GM13977 (cell line): ENCODE data around the gene EPN3.

Experiments
- DNase-seq: peaks from one replicate; pipeline ENCODE4 v3.0.0; 2012; ENCODE audit warnings: low spot score
- in situ Hi-C: fragments of 300-500 bp; cut with MboI; formaldehyde crosslinking; loops from one replicate; pipeline ENCODE4 v1.12.0; 2022; ENCODE audit warnings: low sequenced_read_pairs, low pct_unique_long_range_greater_than_20kb, mixed read lengths, inconsistent platforms; ENCODE audit not compliant: unreplicated experiment
- TF ChIP-seq, protein P1 (sequence below): IDR thresholded peaks from 2 replicates; pipeline ENCODE4 v1.5.1; 2012; ENCODE audit warnings: mild to moderate bottlenecking, control low read depth; ENCODE audit not compliant: insufficient read depth; ENCODE audit errors: extremely low read depth, missing control alignments

Gene EPN3

DNA sequence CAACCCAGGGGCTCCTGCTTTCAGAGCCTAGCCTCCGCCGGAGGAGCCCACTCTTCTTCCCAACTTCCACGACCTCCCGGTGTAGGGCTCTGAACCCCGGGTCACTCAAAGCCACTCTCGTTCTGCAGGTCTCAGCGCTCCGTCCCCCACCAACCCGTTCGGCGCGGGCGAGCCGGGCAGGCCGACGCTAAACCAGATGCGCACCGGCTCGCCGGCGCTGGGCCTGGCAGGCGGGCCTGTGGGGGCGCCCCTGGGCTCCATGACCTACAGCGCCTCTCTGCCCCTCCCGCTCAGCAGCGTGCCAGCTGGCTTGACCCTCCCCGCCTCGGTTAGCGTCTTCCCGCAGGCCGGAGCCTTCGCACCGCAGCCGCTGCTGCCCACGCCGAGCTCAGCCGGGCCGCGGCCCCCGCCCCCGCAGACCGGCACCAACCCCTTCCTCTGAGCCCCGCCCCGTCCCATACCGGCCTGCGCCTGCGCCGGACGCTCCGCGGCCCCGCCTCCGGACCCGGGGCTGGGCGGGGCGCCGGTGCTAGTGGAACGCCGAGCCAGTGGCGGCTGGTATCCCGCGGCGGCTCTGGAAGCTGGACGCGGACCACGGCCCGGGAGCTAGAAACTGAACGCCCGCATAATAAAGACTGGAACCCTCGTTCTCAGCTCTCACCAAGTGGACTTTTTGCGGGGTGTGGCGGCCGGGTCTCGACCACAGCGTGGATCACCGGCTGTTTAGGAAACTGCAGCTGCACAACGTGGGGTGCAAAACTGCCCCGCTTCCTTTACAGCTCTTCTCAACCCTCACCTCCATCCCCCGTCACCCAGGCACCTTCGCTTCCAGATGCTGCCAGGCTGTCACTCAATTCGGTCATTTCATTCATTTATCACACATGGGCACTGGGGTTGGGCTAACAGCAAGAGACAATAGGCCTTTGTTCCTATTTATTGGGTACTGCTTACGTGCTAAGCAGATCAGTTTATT is 9.5 kb downstream of the EPN3 start:
- peak; percentile 99 for DNase-seq
- in situ Hi-C loops, result no loop called here
- TF ChIP-seq, protein P1, sequence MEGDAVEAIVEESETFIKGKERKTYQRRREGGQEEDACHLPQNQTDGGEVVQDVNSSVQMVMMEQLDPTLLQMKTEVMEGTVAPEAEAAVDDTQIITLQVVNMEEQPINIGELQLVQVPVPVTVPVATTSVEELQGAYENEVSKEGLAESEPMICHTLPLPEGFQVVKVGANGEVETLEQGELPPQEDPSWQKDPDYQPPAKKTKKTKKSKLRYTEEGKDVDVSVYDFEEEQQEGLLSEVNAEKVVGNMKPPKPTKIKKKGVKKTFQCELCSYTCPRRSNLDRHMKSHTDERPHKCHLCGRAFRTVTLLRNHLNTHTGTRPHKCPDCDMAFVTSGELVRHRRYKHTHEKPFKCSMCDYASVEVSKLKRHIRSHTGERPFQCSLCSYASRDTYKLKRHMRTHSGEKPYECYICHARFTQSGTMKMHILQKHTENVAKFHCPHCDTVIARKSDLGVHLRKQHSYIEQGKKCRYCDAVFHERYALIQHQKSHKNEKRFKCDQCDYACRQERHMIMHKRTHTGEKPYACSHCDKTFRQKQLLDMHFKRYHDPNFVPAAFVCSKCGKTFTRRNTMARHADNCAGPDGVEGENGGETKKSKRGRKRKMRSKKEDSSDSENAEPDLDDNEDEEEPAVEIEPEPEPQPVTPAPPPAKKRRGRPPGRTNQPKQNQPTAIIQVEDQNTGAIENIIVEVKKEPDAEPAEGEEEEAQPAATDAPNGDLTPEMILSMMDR, result peak; percentile 39

GRCh38 chr17:50542795-50543774 is 10.6 kb downstream of the EPN3 start:
- in situ Hi-C loops, result no loop called here
- TF ChIP-seq, protein P1, result no peak
- DNase-seq, result no peak

- TF ChIP-seq, protein P1, result no peak
- in situ Hi-C loops, result no loop called here
Observed at GRCh38 chr17:50544516-50544915, 12.0 kb downstream of the EPN3 start.

GRCh38 chr17:50545311-50545710 is 12.8 kb downstream of the EPN3 start:
- DNase-seq, result no peak
- TF ChIP-seq, protein P1, result no peak
- in situ Hi-C loops, result no loop called here

More at GRCh38 chr17:50544516-50544915, 12.0 kb downstream of the EPN3 start:
- DNase-seq, result no peak

GRCh38 chr17:50546701-50547034 is 14.1 kb downstream of the EPN3 start:
- no peak for DNase-seq
- TF ChIP-seq, protein P1, result no peak
- in situ Hi-C loops, result no loop called here

DNA sequence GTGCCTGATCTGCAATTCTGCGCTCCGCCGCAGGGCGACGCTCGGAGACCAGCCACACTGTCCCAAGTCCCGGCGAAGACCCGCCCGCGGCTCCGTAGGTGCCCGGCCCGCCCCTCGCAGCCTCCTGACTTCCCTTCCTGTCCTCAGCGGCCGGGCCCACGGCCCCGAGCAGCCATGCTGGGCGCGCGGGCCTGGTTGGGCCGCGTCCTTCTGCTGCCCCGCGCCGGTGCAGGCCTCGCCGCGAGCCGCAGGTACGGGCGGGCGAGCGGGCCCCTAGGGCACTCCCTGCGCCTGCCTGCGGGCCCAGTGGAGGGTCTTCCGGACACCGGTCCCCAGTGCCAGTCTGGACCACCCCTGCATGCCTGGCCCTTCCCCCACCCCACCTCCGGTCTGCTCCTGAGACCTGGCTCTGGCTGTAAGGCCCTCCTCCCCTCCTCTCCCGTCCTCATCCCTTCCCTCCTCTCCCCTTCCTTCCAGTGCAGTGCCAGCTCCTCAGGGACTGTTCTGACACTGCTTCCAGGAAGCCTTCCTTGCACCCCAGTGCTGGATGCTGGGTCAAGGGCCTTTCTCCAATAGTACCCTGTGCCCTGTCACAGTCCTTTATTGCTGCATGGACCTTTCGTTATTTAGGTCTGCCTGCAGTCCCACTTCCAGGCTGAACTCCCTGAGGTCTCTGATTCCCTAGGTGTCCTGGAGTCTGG is 14.7 kb downstream of the EPN3 start, which contains the start of gene SPATA20:
SPATA20 (plus strand) TSS at position 140 of the 701 bp plus-strand sequence; CDS start at position 175, 35 bp downstream.
- peak; percentile 94 for DNase-seq
- in situ Hi-C loops, result no loop called here
- TF ChIP-seq, protein P1, result peak; percentile 100
